Stromal cell of bone marrow (primary cell): ENCODE measurements around the gene IQSEC1.
"Not testable (repeated sequence)": the region's sequence is repeated elsewhere in the genome, so short reads cannot be mapped to it uniquely, and the experiment has no call there.

ENCODE experiments used
- DNase-seq: peaks from one replicate; pipeline ENCODE4 v3.0.0-alpha.2; 2012; ENCODE audit warnings: low read depth

IQSEC1 gene

GRCh38 chr3:12870942-12871341, 202.3 kb downstream of the IQSEC1 start:
- DNase-seq = peak; percentile 79

- DNase-seq = no peak
Measured at GRCh38 chr3:12869035-12869621, 204.1 kb downstream of the IQSEC1 start.

- peak; percentile 80 for DNase-seq
Measured at GRCh38 chr3:12868039-12869034, 204.9 kb downstream of the IQSEC1 start.

- no peak for DNase-seq
Measured at GRCh38 chr3:12866836-12867235, 206.4 kb downstream of the IQSEC1 start.

- no peak for DNase-seq
Measured at GRCh38 chr3:12865271-12865670, 208.0 kb downstream of the IQSEC1 start.

- no peak for DNase-seq
Measured at GRCh38 chr3:12862387-12862786, 210.8 kb downstream of the IQSEC1 start.

- DNase-seq = no peak
Measured at GRCh38 chr3:12861611-12862010, 211.6 kb downstream of the IQSEC1 start.

GRCh38 chr3:12859840-12860239, 213.4 kb downstream of the IQSEC1 start:
- DNase-seq = no peak

GRCh38 chr3:12856626-12857025, 216.6 kb downstream of the IQSEC1 start:
- no peak for DNase-seq

- DNase-seq = no peak
Measured at GRCh38 chr3:12854565-12854964, 218.7 kb downstream of the IQSEC1 start.

- DNase-seq = not testable (repeated sequence)
Measured at GRCh38 chr3:12853847-12854246, 219.4 kb downstream of the IQSEC1 start.

GRCh38 chr3:12852201-12852600, 221.0 kb downstream of the IQSEC1 start:
- no peak for DNase-seq
